SK-N-SH (cell line): ENCODE data around the gene TSPAN6. TPM values are rescaled to one million over a fixed set of nuclear protein-coding genes. Genes with fewer than 3 reads are reported as not detected.

Source experiments
- CTCF ChIA-PET: fragments of 300-600, 350-600 bp; formaldehyde crosslinking; extraction: SDS; loops from one replicate; lab custom pipeline; 2021; lab: Yijun Ruan, JAX
- POLR2A ChIA-PET: fragments of 350-600 bp; sonication (Branson Sonifier 250); formaldehyde crosslinking; extraction: SDS; loops from one replicate; lab custom pipeline; 2020; ENCODE audit warnings: antibody characterized with exemption, inconsistent platforms; lab: Yijun Ruan, JAX
- DNase-seq: peaks from one replicate; pipeline ENCODE4 v3.0.0; 2012
- H2AFZ ChIP-seq: fragments of 200-600 bp; sonication (generic); 2 replicates; pipeline ENCODE4 v1.8.1; 2016; ENCODE audit warnings: antibody characterized with exemption, mild to moderate bottlenecking, low read depth
- H3F3A ChIP-seq: fragments of 200-600 bp; sonication (generic); replicated peaks from 2 replicates; pipeline ENCODE3; 2016; ENCODE audit warnings: antibody characterized with exemption, mild to moderate bottlenecking; ENCODE audit not compliant: insufficient read depth
- H3K27ac ChIP-seq, 2 experiments: fragments of 200-500 bp in 1 of 2; fragments of 200-600 bp in 1 of 2; sonication (Bioruptor generic) in 1 of 2; sonication (generic), shearing (Covaris generic) in 1 of 2; 2 replicates each; pipeline versions ENCODE4 v1.5.1 to v1.6.1; 2014 to 2016; ENCODE audit warnings: low read depth in 2 of 2, inconsistent platforms in 1 of 2, low read length in 1 of 2, mild to moderate bottlenecking in 1 of 2, mixed read lengths in 1 of 2
- H3K27me3 ChIP-seq: fragments of 200-600 bp; sonication (generic), shearing (Covaris generic); 2 replicates; pipeline ENCODE4 v1.6.1; 2016; ENCODE audit warnings: mixed run types; ENCODE audit not compliant: insufficient read depth
- H3K36me3 ChIP-seq, 2 experiments: fragments of 200-500 bp in 1 of 2; fragments of 200-600 bp in 1 of 2; sonication (Bioruptor generic) in 1 of 2; sonication (generic) in 1 of 2; replicated peaks in 1 of 2; 2 replicates each; pipeline versions ENCODE3 to v1.5.1; 2014 to 2016; ENCODE audit warnings: low read length in 1 of 2, mild to moderate bottlenecking in 1 of 2; ENCODE audit not compliant: insufficient read depth in 2 of 2, control insufficient read depth in 1 of 2
- H3K4me1 ChIP-seq, 2 experiments: fragments of 200-500 bp in 1 of 2; fragments of 200-600 bp in 1 of 2; sonication (Bioruptor generic) in 1 of 2; sonication (generic), shearing (Covaris generic) in 1 of 2; 2 replicates each; pipeline versions ENCODE4 v1.5.1 to v1.6.1; 2014 to 2016; ENCODE audit warnings: low read depth in 1 of 2, low read length in 1 of 2, mixed run types in 1 of 2; ENCODE audit not compliant: insufficient read depth in 2 of 2, control insufficient read depth in 1 of 2
- H3K4me2 ChIP-seq: fragments of 200-600 bp; sonication (generic), shearing (Covaris generic); 2 replicates; pipeline ENCODE4 v1.6.1; 2017; ENCODE audit warnings: mixed run types
- H3K4me3 ChIP-seq, 2 experiments: fragments of 200-500 bp in 1 of 2; fragments of 200-600 bp in 1 of 2; sonication (Bioruptor generic) in 1 of 2; sonication (generic), shearing (Covaris generic) in 1 of 2; 2 replicates each; pipeline versions ENCODE4 v1.5.1 to v1.8.1; 2014 to 2016; ENCODE audit warnings: low read depth in 2 of 2, inconsistent platforms in 1 of 2, low read length in 1 of 2, mild to moderate bottlenecking in 1 of 2, mixed read lengths in 1 of 2, moderate library complexity in 1 of 2
- H3K79me2 ChIP-seq: fragments of 200-600 bp; sonication (generic); 2 replicates; pipeline ENCODE4 v1.8.1; 2017; ENCODE audit warnings: mild to moderate bottlenecking; ENCODE audit not compliant: insufficient read depth
- H3K9ac ChIP-seq: fragments of 200-600 bp; sonication (generic); 2 replicates; pipeline ENCODE4 v1.6.1; 2017; ENCODE audit warnings: mixed run types
- H3K9me2 ChIP-seq: fragments of 200-600 bp; sonication (generic); 2 replicates; pipeline ENCODE4 v1.6.1; 2017; ENCODE audit warnings: mixed run types
- H3K9me3 ChIP-seq: fragments of 200-600 bp; sonication (generic); 2 replicates; pipeline ENCODE4 v1.6.1; 2017; ENCODE audit warnings: mixed run types, mild to moderate bottlenecking, moderate library complexity
- H4K20me1 ChIP-seq: fragments of 200-600 bp; sonication (generic); 2 replicates; pipeline ENCODE4 v1.6.1; 2017; ENCODE audit warnings: mild to moderate bottlenecking, mixed run types; ENCODE audit not compliant: insufficient read depth
- MXI1 ChIP-seq: IDR thresholded peaks from 2 replicates; pipeline ENCODE4 v1.6.1; 2012; ENCODE audit warnings: mild to moderate bottlenecking, low read depth, low read length, improper control_type of control experiment
- POLR2AphosphoS5 ChIP-seq: IDR thresholded peaks from 2 replicates; pipeline ENCODE4 v1.6.1; 2012; ENCODE audit warnings: low read depth, low read length
- TCF12 ChIP-seq: IDR thresholded peaks from 2 replicates; pipeline ENCODE4 v1.4.0; 2012
- YY1 ChIP-seq: IDR thresholded peaks from 2 replicates; pipeline ENCODE4 v1.4.0; 2012; ENCODE audit warnings: low read depth, mild to moderate bottlenecking
- WGBS: methylation state at CpG from one replicate; pipeline ENCODE4 v1.1.6; 2017; ENCODE audit warnings: low lambda C conversion rate; 5-methylcytosine and 5-hydroxymethylcytosine counted together
- polyA plus RNA-seq, 3 experiments: library from polyadenylated mRNA; depleted of rRNA; stranded (reverse); fragments of >200 nt; gene quantifications; 2 replicates each; pipeline ENCODE4 v1.2.3, GENCODE V29; 2012
- TF ChIP-seq, protein P1 (sequence below): IDR thresholded peaks from 2 replicates; pipeline ENCODE4 v1.6.1; 2012; ENCODE audit warnings: mild to moderate bottlenecking, low read depth, low read length, moderate library complexity
- TF ChIP-seq, protein P2 (sequence below): fragments of 200-600 bp; sonication (generic); IDR thresholded peaks from 2 replicates; pipeline ENCODE4 v1.6.1; 2017; ENCODE audit warnings: antibody characterized with exemption, mild to moderate bottlenecking, moderate library complexity
- TF ChIP-seq, protein P3 (sequence below): IDR thresholded peaks from 2 replicates; pipeline ENCODE4 v1.4.0; 2012; ENCODE audit warnings: low read depth, borderline replicate concordance

TSPAN6 gene
- polyA plus RNA-seq, 1 of the 3 experiments (the other 2 are of a cell fraction), result 20.9 TPM

DNA sequence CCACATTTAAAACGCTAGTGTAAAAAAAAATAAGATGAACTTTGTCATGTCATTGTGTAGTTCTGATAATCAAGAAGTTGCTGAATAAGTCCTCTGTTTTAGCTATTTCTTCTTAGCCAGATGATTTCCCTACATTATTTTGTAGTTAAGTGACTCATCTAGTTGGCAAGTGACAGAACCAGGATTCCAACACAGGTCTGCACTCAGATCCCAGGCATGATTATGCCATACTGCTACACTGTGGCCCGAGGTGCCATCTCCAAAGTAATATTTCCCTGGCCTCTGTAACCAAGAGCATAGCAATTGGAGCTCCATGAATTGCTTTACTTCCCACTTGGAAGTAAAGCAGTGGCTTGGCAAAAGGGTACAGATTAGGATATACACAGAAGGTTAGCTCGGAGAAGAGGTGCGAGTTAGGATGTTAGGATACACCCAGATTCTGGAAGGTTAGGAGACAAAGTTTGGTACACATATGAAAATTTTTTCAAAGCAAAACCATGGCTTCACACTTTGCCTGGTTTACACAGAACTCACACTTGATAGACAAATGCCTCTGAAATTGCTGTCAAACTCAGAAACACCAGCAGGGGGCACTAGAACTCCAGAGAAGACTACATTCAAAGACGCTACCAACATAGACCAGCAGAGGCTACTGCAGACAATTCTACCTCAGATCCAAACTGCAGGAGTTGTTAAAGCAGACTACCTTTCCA is 48.8 kb upstream of the TSPAN6 start (continued):
- TF ChIP-seq, protein P1, sequence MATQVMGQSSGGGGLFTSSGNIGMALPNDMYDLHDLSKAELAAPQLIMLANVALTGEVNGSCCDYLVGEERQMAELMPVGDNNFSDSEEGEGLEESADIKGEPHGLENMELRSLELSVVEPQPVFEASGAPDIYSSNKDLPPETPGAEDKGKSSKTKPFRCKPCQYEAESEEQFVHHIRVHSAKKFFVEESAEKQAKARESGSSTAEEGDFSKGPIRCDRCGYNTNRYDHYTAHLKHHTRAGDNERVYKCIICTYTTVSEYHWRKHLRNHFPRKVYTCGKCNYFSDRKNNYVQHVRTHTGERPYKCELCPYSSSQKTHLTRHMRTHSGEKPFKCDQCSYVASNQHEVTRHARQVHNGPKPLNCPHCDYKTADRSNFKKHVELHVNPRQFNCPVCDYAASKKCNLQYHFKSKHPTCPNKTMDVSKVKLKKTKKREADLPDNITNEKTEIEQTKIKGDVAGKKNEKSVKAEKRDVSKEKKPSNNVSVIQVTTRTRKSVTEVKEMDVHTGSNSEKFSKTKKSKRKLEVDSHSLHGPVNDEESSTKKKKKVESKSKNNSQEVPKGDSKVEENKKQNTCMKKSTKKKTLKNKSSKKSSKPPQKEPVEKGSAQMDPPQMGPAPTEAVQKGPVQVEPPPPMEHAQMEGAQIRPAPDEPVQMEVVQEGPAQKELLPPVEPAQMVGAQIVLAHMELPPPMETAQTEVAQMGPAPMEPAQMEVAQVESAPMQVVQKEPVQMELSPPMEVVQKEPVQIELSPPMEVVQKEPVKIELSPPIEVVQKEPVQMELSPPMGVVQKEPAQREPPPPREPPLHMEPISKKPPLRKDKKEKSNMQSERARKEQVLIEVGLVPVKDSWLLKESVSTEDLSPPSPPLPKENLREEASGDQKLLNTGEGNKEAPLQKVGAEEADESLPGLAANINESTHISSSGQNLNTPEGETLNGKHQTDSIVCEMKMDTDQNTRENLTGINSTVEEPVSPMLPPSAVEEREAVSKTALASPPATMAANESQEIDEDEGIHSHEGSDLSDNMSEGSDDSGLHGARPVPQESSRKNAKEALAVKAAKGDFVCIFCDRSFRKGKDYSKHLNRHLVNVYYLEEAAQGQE, result no peak
- no peak for TF ChIP-seq YY1

DNA sequence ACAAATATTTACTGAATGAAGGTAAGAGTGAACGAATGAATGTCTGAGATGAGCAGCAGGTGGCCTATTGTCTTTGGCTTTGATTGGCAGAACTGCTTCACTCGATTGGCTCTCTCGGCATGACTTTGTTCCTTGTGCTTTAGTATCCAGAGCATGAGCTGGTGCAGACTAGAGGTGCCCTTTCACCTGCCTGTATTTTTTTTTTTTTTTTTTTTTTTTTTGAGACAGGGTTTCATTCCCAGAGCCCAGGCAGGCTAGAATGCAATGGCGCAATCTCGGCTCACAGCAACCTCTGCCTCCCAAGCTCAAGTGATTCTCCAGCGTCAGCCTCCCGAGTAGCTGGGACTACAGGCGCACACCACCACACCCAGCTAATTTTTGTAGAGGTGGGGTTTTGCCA is 46.3 kb upstream of the TSPAN6 start:
- no peaks in the 10 kb centered on the region for H3K79me2 ChIP-seq
- no peaks in the 10 kb centered on the region for H4K20me1 ChIP-seq
- no peak overlapping the region for H3K27ac ChIP-seq
- no peaks in the 10 kb centered on the region for H3K36me3 ChIP-seq
- DNase-seq, result no peak
- no peak overlapping the region for H2AFZ ChIP-seq
- H3K27me3 ChIP-seq, result peaks cover 11% of the 10 kb centered on the region; the same call in 1 of the 2 replicates
- no peaks in the 10 kb centered on the region for H3K9me3 ChIP-seq
- H3F3A ChIP-seq, result no peaks in the 10 kb centered on the region
- CTCF ChIA-PET, result interaction anchor here (6.0 to 9.7 kb wide), 2 partner anchors 12 to 83 kb away, joined by 61 to 211 read pairs; no protein-coding TSS in a partner anchor
- WGBS, result 65% methylated on average over 8 of the region's 8 CpGs
- POLR2A ChIA-PET, result no interaction called here
- H3K4me1 ChIP-seq, result no peaks in the 10 kb centered on the region
- no peak overlapping the region for H3K4me2 ChIP-seq
- no peak overlapping the region for H3K4me3 ChIP-seq
- TF ChIP-seq POLR2AphosphoS5, result no peak
- no peak for TF ChIP-seq TCF12
- TF ChIP-seq, protein P2, sequence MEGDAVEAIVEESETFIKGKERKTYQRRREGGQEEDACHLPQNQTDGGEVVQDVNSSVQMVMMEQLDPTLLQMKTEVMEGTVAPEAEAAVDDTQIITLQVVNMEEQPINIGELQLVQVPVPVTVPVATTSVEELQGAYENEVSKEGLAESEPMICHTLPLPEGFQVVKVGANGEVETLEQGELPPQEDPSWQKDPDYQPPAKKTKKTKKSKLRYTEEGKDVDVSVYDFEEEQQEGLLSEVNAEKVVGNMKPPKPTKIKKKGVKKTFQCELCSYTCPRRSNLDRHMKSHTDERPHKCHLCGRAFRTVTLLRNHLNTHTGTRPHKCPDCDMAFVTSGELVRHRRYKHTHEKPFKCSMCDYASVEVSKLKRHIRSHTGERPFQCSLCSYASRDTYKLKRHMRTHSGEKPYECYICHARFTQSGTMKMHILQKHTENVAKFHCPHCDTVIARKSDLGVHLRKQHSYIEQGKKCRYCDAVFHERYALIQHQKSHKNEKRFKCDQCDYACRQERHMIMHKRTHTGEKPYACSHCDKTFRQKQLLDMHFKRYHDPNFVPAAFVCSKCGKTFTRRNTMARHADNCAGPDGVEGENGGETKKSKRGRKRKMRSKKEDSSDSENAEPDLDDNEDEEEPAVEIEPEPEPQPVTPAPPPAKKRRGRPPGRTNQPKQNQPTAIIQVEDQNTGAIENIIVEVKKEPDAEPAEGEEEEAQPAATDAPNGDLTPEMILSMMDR, result no peak
- no peaks in the 10 kb centered on the region for H3K9me2 ChIP-seq
- H3K9ac ChIP-seq, result no peak overlapping the region

DNA sequence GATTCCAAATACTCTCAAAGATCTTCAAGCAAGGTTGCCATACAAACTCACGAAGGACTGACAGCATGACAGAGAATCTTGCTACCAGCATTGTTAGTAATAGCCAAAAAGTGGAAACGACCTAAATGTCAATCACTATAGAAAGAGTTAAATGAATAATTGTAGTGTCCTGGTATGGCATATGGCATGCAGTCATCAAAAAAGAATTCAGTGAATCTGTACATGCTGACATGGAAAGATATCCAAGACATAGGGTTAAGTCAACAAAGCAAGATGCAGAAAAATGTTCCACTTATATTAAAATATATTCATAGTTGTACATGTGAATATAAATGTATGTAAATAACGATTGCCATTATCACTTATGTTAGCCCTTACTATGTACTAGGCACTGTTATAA is 45.0 kb upstream of the TSPAN6 start:
- CTCF ChIA-PET, result interaction anchor here (3.6 to 9.7 kb wide), 2 partner anchors 10 to 85 kb away, joined by 16 to 211 read pairs; no protein-coding TSS in a partner anchor
- WGBS, result 37% methylated on average over 3 of the region's 3 CpGs
- no peak for DNase-seq
- H4K20me1 ChIP-seq, result no peaks in the 10 kb centered on the region
- no peak overlapping the region for H3K4me3 ChIP-seq
- H3K9me3 ChIP-seq, result no peaks in the 10 kb centered on the region
- H3K79me2 ChIP-seq, result no peaks in the 10 kb centered on the region
- no peaks in the 10 kb centered on the region for H3F3A ChIP-seq
- H3K27ac ChIP-seq, result no peak overlapping the region
- H3K4me1 ChIP-seq, result no peaks in the 10 kb centered on the region
- POLR2A ChIA-PET, result no interaction called here
- no peaks in the 10 kb centered on the region for H3K36me3 ChIP-seq
- no peak overlapping the region for H2AFZ ChIP-seq
- H3K27me3 ChIP-seq, result peaks cover 11% of the 10 kb centered on the region; the same call in 1 of the 2 replicates
- no peaks in the 10 kb centered on the region for H3K9me2 ChIP-seq
- no peak overlapping the region for H3K9ac ChIP-seq
- TF ChIP-seq, protein P3, sequence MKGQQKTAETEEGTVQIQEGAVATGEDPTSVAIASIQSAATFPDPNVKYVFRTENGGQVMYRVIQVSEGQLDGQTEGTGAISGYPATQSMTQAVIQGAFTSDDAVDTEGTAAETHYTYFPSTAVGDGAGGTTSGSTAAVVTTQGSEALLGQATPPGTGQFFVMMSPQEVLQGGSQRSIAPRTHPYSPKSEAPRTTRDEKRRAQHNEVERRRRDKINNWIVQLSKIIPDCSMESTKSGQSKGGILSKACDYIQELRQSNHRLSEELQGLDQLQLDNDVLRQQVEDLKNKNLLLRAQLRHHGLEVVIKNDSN, result no peak
- TF ChIP-seq MXI1, result no peak
- TF ChIP-seq, all 33 proteins: peak for 0
- no peak overlapping the region for H3K4me2 ChIP-seq
